HG03280 (cell line): ENCODE results near the gene GJC3.
"Not testable (repeated sequence)": the region's sequence is repeated elsewhere in the genome, so short reads cannot be mapped to it uniquely, and the experiment has no call there.

Source experiments
- ATAC-seq: cut with Tn5 transposase; IDR thresholded peaks from one replicate; pipeline ENCODE4 v1.9.1; 2021; ENCODE audit warnings: mild to moderate bottlenecking, moderate library complexity; ENCODE audit not compliant: unreplicated experiment

Gene GJC3

DNA sequence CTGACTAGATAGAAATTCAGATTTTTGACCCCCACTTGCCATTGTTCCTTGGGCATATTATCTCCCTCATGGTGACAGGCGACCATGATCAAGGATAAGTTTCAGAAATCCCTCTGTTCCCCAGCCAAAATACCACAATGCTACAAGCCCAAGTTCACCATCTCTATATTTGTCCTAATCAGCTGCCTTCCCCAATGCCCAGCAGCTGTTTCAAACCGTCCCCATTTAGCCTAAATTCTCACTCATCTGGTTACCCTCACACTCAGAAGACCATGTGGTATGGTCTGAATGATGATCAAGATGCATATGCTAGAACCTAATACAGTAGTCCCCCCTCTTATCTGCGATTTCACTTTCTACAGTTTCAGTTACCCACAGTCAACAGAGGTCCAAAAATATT, 956 bp upstream of the GJC3 start:
- ATAC-seq = no peak

DNA sequence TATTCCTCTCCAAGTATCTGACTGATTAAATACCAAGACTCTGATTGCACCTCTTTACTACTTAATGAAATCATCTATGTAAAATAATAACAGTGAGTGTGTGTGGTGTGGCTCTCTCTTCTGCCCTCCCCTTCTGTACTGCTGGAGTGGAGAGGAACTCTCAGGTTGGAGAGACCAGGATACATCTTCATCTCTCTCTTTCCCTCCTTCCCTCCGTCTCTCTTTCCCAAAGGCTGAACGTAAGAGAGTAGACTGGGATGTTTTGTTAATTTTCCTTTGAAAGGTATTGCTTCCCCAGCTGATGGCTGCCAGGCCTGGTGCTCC, 272 bp upstream of the GJC3 start:
- no peak for ATAC-seq

DNA sequence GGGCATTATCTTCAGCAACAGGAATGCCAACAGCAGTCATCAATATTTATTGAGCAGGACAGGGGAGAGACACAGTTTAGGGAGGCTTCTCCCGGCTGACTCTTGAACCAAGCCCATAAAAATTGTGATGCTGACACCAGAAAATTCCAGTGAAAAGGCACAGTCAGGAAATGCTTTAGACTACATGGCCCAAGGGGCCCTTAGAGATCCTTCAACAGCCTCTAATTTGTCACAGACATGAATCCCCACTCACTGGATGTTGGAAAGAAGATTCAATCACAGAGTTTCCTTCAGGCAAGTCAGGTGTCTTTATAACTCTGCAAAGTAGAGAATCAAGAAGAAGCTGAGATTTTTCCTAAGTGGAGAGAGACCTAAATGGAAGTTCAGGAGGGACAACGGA, 1.2 kb downstream of the GJC3 start:
- ATAC-seq = no peak

DNA sequence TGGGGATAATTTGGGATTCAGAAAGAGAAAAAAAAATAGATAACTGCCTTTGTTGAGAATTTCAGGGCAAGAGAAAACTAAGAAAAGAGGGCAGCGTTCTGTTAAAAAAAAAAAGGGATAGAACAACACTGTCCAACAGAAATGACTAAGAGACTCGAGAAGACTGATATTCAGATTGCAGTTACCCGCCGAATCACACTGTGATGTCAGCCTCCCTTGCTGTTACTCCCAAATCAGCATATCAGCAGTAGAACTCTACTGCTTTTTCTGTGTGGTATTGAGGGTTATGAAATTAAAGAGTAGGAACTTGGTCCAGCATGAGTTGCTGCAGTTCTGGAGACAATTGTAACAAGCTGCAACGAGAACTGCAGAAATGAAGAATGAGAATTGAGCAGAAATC, 1.9 kb downstream of the GJC3 start:
- ATAC-seq = no peak

DNA sequence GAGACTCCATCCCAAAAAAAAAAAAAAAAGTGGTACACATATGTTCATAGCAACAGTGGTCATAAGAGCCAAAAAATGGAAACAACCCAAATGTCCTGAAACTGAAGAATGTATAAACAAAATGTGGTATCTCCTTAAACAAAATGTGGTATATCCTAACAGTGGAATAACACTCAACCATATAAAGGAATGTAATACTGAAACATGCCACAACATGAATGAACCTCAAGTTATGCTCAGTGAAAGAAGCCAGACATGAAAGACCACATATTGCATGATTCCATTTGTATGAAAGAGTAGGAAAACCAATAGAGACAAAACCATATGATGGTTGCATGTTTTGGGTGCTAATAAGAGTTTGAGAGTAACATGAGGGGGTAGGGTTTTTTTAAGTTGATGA, 3.1 kb downstream of the GJC3 start:
- ATAC-seq = no peak

DNA sequence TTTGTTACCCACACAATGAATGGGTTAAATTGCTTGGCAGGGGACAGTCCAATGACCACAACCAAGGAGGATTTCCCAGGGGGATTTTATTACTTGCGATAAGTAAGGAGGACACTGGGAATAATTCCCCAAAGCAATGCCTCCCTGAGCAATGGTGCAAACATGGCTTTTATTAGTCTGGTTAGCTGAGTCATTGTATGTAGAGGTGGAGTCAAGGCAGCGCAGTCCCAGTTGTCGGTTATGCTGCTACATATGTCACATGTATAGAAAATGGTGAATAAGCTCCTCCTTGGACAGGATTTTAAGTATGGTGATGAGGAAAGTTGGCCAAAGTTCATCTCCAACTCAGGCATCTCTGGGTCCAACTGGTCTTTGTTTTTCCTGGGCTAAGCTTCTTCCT, 6.2 kb downstream of the GJC3 start:
- ATAC-seq = no peak

DNA sequence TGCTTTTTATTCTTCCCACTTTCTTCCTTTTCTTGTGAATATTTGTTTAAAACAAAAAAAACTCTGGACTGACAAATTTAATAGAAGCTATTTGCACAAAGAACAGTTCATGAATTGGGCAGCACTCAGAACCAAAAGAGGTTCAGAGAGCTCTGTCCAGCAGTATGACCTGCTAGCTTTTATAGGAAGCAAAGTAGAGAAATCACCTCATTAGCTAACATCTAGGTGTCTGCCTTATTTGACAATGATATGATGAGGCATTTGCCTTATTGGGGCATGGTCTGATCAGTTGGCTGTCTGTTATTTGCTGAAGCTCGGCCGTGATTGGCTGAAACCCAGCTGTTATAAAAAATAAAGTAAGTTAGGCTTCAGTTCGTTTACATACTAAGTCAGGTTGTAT, 9.3 kb downstream of the GJC3 start:
- no peak for ATAC-seq

DNA sequence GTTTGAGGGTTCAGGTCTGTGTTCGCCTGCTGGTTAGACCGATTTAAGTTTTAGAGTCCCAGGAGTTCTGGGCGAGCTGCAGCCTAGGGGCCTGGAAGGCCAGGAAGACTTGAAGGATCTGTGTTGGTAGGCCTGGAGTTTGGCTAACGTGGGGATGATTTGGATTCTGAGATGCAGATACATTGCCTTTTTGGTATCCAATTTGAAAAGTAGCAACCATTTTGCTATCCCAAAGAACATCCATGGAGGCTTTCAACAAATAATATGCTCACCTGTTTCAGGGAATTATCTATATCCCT, 9.7 kb downstream of the GJC3 start:
- ATAC-seq = no peak

DNA sequence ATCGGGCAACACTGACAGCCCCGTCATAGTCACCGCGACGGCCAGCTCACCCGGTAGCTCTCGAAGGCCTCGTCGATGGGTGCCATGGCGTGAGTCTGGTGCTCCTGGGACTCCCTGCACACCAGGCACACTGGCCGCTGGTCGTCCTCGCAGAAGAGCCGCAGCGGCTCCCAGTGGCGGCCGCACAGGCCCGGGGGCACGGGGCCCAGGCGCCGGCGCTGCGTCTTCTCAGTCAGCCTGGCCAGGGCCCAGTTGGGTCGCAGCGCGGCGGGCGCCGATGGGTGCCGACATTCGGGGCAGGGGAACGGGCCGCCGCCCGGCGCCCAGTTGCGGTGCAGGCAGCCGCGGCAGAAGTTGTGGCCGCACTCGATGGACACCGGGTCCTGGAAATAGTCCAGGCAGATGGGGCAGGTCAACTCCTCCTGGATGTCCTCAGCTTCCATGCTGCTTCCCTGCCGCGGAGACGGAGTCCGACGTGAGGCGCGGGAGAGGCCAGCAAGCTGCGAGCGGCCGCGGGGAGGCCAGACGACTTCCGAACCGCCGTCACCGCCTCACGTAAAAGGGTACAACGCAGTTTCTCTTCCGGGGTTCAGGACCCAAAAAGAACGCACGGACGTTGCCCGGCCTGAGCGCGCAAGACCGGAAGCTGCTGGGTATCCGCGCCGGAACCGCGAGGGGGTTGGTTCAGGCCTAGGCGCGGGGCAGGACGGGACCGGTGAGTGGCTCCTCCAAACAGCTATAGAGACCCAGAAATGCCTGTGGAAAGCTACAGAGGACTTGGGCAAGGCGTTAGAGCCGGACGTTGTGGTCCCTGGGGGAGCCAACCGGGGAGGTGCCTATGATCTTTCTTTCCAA, 10.2 kb downstream of the GJC3 start, which contains the start of gene TRIM4:
Gene TRIM4, minus strand, starts transcription at position 572 of the 855 bp plus-strand sequence. Its CDS starts 129 bp downstream, at position 443.
- ATAC-seq = peak; percentile 97

DNA sequence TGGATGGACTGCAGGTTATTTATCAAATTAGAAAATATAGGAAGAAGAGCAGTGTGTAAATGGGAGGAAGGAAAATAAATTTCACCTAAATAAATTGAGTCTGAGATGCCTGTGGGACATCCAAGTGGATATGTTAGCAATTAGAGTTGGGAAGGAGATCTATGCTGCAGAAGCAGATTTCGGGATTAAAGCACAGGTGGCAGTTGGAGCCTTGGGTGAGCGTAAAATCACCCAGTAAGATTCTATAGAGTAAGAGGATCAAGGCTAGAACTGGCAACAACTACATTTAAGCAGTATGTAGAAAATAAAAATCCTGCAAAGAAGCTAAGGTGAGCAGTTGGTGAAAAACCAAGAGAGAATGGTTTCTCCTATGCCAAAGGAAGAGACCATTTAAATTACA, 18.4 kb downstream of the GJC3 start:
- no peak for ATAC-seq

DNA sequence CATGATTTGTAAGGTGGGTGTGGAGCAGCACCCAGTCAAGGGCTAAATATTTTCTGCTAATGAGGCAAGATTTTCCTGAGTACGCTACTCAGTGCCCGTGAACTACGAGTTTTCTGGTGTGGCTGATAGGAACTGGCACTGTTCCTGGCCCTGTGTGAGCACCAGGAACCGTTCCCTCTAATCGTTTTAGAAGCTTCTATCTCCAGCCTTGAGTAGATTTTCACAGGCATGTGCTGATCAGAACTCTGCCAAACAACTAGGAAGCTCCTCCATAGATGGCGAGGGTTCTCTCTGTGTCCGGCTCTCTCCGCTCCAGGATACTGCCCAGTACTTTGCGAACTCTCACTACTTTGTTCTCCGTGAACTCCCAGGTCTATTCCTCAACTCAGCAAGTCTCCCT, 27.8 kb downstream of the GJC3 start:
- no peak for ATAC-seq

DNA sequence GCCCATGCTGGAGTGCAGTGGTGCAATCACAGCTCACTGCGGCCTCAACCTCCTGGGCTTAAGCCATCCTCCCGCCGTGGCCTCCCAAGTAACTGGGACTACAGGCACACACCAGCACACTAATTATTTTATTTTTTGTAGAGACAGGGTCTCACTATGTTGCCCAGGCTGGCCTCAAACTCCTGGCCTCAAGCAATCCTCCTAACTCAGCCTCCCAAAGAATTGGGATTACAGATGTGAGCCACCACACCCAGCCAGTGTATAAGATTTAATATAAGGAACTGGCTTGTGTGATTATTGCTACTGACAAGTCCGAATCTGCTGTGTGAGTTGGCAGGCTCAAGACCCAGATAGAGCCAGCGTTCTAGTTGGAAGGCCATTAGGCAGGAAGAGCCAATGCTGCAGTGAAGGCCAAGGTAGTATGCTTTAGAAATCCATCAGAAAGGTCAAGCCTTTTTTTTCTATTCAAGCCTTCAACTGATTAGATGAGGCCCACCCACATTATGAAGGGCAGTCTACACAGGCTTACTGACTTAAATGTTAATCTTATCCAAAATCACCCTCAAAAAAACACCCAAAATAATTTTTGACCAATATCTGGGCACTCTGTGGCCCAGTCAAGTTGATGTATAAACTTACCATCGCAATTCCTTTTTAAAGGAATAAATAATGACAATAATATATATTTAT, 29.4 kb downstream of the GJC3 start:
- no peak for ATAC-seq

DNA sequence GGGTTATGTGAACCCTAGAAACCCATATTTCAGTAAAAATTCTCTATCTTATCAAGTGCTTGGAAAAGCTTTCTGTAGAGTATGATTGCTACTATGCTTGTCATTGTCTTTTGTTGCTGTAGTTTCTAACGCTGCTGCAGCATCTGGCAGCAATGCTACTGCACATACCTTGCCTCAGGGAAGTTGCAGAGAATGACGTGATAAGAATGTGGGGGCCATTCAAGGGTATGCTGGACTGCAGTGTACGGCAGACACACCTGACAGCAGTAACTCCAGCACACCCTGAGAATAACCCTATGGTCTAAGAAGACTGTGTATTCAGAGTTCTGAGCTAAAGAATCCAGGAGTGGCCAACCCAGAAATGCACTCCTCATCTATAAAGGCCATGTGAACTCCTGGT, 30.6 kb downstream of the GJC3 start:
- ATAC-seq = no peak

DNA sequence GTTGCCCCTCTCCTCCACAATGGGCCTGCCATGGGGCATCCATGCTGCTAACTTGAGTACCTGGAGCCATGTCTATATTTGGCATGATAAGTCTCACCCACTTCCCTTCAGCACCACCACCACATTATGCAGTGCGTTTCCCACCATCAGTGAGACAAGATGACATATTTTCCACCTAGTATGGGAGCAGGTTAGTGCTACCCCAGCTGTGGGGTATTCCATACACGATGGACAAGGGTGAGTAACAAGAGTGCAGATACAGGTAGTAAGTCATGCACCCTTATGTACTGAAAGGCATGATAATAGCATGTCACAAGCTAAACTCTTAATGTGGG, 31.4 kb downstream of the GJC3 start:
- ATAC-seq = no peak

DNA sequence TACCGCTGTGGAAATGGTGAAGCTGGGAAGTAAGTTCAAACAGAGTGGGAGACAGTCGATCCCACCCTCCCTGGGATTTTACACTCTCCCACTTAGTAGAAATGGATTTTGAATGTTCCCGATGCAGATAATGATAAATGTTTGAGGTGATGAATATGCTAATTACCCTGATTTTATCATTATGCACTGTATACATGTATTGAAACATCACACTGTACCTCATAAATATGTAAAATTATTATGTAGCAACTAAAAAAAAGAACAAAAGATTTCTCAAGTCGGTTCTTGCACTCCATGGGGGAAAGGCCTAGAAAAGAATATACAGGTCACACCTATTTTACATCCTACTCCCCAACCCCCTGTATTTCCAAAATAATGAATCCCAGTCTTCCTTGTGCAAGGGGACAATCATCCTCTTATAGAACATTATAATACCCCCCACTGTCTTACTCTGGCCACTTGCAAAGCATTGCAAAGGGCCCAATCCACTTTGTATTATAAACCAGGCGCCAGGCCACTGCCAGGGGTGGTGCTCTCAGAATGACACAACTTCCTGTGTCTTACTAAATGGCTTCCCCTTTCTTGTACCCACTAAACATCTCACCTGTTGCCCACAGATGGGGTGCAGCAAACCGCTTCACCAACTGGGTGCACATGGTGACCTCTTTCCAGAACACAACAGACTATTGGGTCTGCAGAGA, 31.9 kb downstream of the GJC3 start:
- no peak for ATAC-seq

DNA sequence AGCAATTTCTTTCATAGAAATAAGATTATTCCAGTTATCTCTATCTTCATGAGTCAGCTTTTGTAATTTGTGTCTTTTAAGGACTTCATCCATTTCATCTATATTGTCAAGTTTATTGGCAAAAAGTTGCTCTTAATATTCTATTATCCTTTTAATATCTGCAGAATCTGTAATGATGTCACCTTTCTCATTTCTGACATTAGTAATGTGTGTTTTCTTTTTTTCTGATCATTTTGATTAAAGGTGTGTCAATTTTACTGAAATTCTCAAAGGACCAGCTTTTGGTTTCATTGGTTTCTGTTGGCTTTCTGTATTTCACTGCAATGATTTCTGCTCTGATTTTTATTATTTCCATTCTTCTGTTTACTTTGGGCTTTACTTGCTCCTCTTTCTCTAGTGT, 34.7 kb downstream of the GJC3 start:
- no peak for ATAC-seq

DNA sequence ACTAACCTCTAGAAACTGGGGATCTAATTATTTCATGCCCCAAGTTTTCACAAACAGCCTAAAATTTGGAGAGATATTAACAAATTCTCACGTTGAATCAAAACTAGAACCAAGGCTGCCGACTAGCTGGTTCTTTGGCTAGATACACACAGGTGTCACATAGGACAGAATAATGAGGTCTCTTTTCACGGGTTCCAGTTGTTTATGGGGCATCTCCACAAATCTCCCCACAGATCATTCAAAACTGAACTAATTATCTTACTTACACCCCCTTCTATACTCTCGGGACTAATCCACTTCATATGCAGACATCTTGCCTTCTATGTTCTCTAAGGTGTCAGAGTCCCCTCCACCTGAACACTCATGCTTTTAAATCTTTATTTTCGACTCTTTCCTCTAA, 36.1 kb downstream of the GJC3 start:
- ATAC-seq = no peak

DNA sequence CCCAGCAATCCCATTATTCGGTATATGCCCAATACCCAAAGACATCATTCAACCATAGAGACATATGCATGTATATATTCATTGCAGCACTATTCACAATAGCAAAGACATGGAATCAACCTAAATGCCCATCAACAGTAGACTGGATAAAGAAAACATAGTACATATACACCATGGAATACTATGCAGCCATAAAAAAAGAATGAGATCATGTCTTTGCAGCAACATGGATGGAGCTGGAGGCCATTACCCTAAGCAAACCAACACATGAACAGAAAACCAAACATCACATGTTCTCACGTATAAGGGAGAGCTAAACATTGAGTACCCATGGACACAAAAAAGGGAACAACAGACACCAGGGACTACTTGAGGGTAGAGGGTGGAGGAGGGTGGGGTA, 39.1 kb downstream of the GJC3 start:
- ATAC-seq = not testable (repeated sequence)

DNA sequence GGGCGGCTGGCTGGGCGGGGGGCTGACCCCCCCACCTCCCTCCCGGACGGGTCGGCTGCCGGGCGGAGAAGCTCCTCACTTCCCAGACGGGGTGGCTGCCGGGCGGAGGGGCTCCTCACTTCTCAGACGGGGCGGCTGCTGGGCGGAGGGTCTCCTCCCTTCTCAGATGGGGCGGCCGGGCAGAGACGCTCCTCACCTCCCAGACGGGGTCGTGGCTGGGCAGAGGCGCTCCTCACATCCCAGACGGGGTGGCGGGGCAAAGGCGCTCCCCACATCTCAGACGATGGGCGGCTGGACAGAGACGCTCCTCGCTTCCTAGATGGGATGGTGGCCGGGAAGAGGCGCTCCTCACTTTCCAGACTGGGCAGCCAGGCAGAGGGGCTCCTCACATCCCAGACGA, 41.1 kb downstream of the GJC3 start:
- ATAC-seq = not testable (repeated sequence)

DNA sequence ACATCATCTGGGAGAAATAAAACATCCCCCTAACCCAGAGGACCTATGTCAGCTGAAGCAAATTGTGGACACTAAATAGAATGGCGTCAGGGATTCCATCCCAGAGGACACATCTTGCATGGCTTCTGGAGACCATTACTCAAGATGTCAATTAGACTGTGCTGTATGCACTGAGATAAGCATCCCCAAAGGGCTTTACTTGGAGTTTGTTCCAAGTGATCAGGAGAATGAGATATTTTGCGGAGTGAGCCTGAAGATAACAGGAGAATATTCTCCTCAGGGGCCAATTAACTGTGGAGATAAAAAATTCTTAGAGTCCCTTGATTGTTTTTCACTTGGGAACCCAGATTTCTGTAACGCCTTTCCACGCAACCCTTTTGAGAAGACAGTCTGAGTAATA, 48.0 kb downstream of the GJC3 start:
- ATAC-seq = no peak

DNA sequence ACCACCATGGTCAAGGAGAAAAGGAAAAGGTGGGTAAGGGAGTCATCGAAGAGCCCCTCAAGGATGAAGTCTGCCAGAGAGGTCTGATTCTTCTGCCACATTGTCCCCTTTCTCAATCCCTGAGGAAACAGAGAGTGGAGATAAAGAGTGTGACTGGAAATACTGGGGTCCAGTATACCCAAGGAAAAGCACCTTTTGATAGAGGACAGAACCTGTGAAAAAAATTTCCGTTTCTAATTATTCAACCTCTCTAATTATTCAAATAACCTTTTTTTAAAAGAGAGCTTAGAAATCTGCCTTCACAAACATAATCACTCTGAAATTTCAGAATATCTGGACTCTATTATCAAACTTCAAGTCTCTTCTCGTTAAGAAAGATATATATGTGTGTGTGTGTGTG, 52.5 kb downstream of the GJC3 start, which contains the start of gene OR2AE1:
Gene OR2AE1, minus strand, starts transcription at position 101 of the 400 bp plus-strand sequence. Its CDS starts 0 bp downstream, at position 101.
- no peak for ATAC-seq

DNA sequence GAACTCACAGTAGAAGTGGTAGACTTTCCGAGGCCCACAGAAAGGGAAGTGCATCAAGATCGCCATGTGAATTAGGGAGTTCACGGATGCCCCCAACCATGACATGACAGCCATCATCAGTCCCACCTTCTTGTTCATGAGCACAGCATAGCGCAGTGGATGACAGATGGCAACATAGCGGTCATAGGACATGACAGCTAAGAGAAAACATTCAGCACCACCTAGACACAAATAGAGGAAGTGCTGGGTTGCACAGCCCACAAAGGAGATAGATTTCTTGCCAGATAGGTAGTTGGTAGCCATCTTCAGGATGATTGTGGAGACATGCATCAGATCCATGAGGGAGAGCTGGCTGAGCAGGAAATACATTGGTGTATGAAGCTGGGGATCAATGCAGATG, 52.9 kb downstream of the GJC3 start:
- no peak for ATAC-seq
